ENCODE results near the gene NTSR1. TPM values are rescaled to one million over a fixed set of nuclear protein-coding genes. Genes with fewer than 3 reads are reported as not detected.

The NTSR1 gene
- total and polyA plus RNA-seq, 2 of the 8 experiments (the other 6 are each of a cell fraction or from before 2014, with no cell fraction given) = 0.53 to 0.89 TPM

GRCh38 chr20:62804021-62804626 is 95.5 kb downstream of the NTSR1 start:
- 52% methylated on average over 14 of the region's 25 CpGs; no CpG with 5 or more reads in 1 of the 2 experiments for WGBS, 2 experiments (ENCODE audit: extremely low coverage in 1 of 2, insufficient coverage in 1 of 2, insufficient read length in 1 of 2, insufficient replicate concordance in 2 of 2, low coverage in 1 of 2, low lambda C conversion rate in 2 of 2, missing lambda C conversion rate in 1 of 2)
- Histone ChIP-seq H2BK12ac (ENCODE audit: low read depth, low read length) (no peak overlapping the region), H3K36me3 (ENCODE audit: control insufficient read depth in 2 of 4, insufficient read depth in 4 of 4, low read length in 3 of 4) (peaks cover 2 to 21% (median 4%) of the 10 kb centered on the region in 4 experiments; a peak in 4 of 8 replicates), H2AK5ac (ENCODE audit: low read depth, low read length) (no peak overlapping the region), H4K8ac (ENCODE audit: extremely low read depth, insufficient read depth, low read length) (no peak overlapping the region), H3K27me3 (replicated peaks in 1 of 4; ENCODE audit: control insufficient read depth in 3 of 4, extremely low read depth in 1 of 4, insufficient read depth in 3 of 4, low read length in 3 of 4) (peaks cover 0 to 8% (median 4%) of the 10 kb centered on the region in 4 experiments; a peak in 4 of 7 replicates), H2AFZ (ENCODE audit: low read length) (no peak overlapping the region), H2BK20ac (ENCODE audit: low read length) (no peak overlapping the region), H2BK120ac (replicated peaks; ENCODE audit: low read depth, low read length) (no peak overlapping the region), H4K5ac (ENCODE audit: insufficient read length, low read depth, low read length) (no peak overlapping the region), H3K4me2 (ENCODE audit: insufficient read depth in 1 of 2, low read depth in 2 of 2, low read length in 2 of 2) (peak overlapping the region; percentile 65 to 78), H3K4me3 (ENCODE audit: extremely low read depth in 1 of 4, insufficient read depth in 2 of 4, low read depth in 3 of 4, low read length in 4 of 4) (peak overlapping the region; percentile 30 to 93 (median 55); a peak in 6 of 8 replicates), H3K79me2 (ENCODE audit: control insufficient read depth in 1 of 2, insufficient read depth in 2 of 2, low read length in 2 of 2) (no peaks in the 10 kb centered on the region), H3K23me2 (ENCODE audit: low read depth, low read length) (peaks cover 8% of the 10 kb centered on the region; the same call in 1 of the 2 replicates), H3K27ac (ENCODE audit: low read depth, low read length) (no peak overlapping the region), H3K9ac (replicated peaks in 1 of 4; ENCODE audit: extremely low read depth in 1 of 4, low read depth in 3 of 4, low read length in 3 of 4) (no peak overlapping the region), H3K9me3 (ENCODE audit: insufficient read depth in 2 of 2, low read depth in 1 of 2, low read length in 1 of 2) (no peaks in the 10 kb centered on the region), H3K14ac (ENCODE audit: insufficient read length) (no peak overlapping the region), H4K91ac (replicated peaks; ENCODE audit: insufficient read length, low read length) (no peak overlapping the region), H4K20me1 (replicated peaks in 1 of 2; ENCODE audit: control insufficient read depth in 1 of 2, insufficient read depth in 2 of 2, low read length in 2 of 2) (peaks cover 6 to 23% of the 10 kb centered on the region in 2 experiments), H2BK5ac (ENCODE audit: low read depth, low read length) (no peak overlapping the region), H3K79me1 (ENCODE audit: low read depth, low read length) (peaks cover 6% of the 10 kb centered on the region; the same call in 1 of the 2 replicates), H3K18ac (ENCODE audit: extremely low read depth, low read length) (no peak overlapping the region), H3K56ac (replicated peaks; ENCODE audit: insufficient read length, low read depth, low read length) (no peak overlapping the region), H3K4me1 (replicated peaks in 1 of 4; ENCODE audit: control insufficient read depth in 3 of 4, insufficient read depth in 4 of 4, low read length in 3 of 4) (peaks cover 0 to 12% (median 8%) of the 10 kb centered on the region in 4 experiments; a peak in 6 of 7 replicates), H3K4ac (replicated peaks; ENCODE audit: insufficient read length, low read depth, low read length) (no peak overlapping the region), H2BK15ac (ENCODE audit: low read length) (0 out of 2 replicates have a peak overlapping the region, but pooled peaks have one; percentile 81), H3K23ac (ENCODE audit: insufficient read length) (no peak overlapping the region)
- FAIRE-seq (no peak), DNase-seq (ENCODE audit: low read depth in 1 of 2, low spot score in 2 of 2) (no peak)
- ChIA-PET POLR2A (ENCODE audit: partially characterized antibody) (interaction anchor here (0.6 to 2.7 kb wide), 3 partner anchors 11 to 16 kb away, joined by 3 to 14 read pairs (median 14); no protein-coding TSS in a partner anchor), CTCF (ENCODE audit: partially characterized antibody) (interaction anchor here (0.5 to 1.7 kb wide), 9 partner anchors 11 to 1316 kb away, joined by 3 to 5 read pairs (median 3); no protein-coding TSS in a partner anchor)
- TF ChIP-seq HDAC2 (IDR thresholded peaks at IDR 0.05; ENCODE audit: borderline replicate concordance in 1 of 2, low read depth in 2 of 2, low read length in 2 of 2) (no peak), PHF8 (conservative IDR thresholded peaks at IDR 0.05; ENCODE audit: low read depth, low read length) (0 out of 2 replicates have a peak, but pooled peaks have one; percentile 6), E2F6 (IDR thresholded peaks at IDR 0.05) (0 out of 2 replicates have a peak, but pooled peaks have one; percentile 6)
